Nephron (organoid): ENCODE data around the gene SAMM50.

Source experiments
- H3K27ac Mint-ChIP-seq, 3 experiments: 2 replicates each; pipeline ENCODE4 v1.8.0; 2020; ENCODE audit warnings: mixed read lengths in 3 of 3, mild to moderate bottlenecking in 2 of 3, moderate library complexity in 1 of 3
- H3K27me3 Mint-ChIP-seq: 2 replicates; pipeline ENCODE4 v1.8.0; 2021; ENCODE audit warnings: low read depth, mild to moderate bottlenecking, moderate library complexity, mixed read lengths
- H3K36me3 Mint-ChIP-seq: 2 replicates; pipeline ENCODE4 v1.8.0; 2020; ENCODE audit warnings: low read depth, mixed read lengths
- H3K4me1 Mint-ChIP-seq: 2 replicates; pipeline ENCODE4 v1.8.0; 2020; ENCODE audit warnings: mixed read lengths
- H3K4me3 Mint-ChIP-seq, 3 experiments: 2 replicates each; pipeline ENCODE4 v1.8.0; 2020; ENCODE audit warnings: mild to moderate bottlenecking in 3 of 3, mixed read lengths in 3 of 3, moderate library complexity in 2 of 3
- H3K9me3 Mint-ChIP-seq: 2 replicates; pipeline ENCODE4 v1.8.0; 2020; ENCODE audit warnings: mixed read lengths
- CTCF ChIP-seq, 3 experiments: fragments of 200-600 bp; sonication (generic); IDR thresholded peaks; one replicate each; pipeline ENCODE4 v1.5.0; 2021; ENCODE audit warnings: antibody characterized with exemption in 3 of 3; ENCODE audit not compliant: unreplicated experiment in 3 of 3

SAMM50 gene

GRCh38 chr22:43946384-43946667, 8.9 kb upstream of the SAMM50 start:
- Mint-ChIP-seq H3K4me3 (no peak overlapping the region), H3K9me3 (peaks cover 8% of the 10 kb centered on the region), H3K36me3 (peaks cover 39% of the 10 kb centered on the region), H3K27ac (no peak overlapping the region), H3K4me1 (no peaks in the 10 kb centered on the region), H3K27me3 (no peaks in the 10 kb centered on the region)
- no peak for TF ChIP-seq CTCF (IDR thresholded peaks at IDR 0.05; ENCODE audit: unreplicated experiment in 3 of 3)

- Mint-ChIP-seq H3K36me3 (peaks cover 15% of the 10 kb centered on the region), H3K9me3 (no peaks in the 10 kb centered on the region), H3K4me3 (no peak overlapping the region), H3K27ac (no peak overlapping the region), H3K4me1 (peaks cover 2% of the 10 kb centered on the region), H3K27me3 (no peaks in the 10 kb centered on the region)
- no peak for TF ChIP-seq CTCF (IDR thresholded peaks at IDR 0.05; ENCODE audit: unreplicated experiment in 3 of 3)
Measured at GRCh38 chr22:43948836-43949406, 6.3 kb upstream of the SAMM50 start.

GRCh38 chr22:43951391-43951790, 3.9 kb upstream of the SAMM50 start:
- H3K27me3 Mint-ChIP-seq, result no peaks in the 10 kb centered on the region
- H3K27ac Mint-ChIP-seq, result no peak overlapping the region
- H3K4me1 Mint-ChIP-seq, result peaks cover 19% of the 10 kb centered on the region
- H3K36me3 Mint-ChIP-seq, result peaks cover 4% of the 10 kb centered on the region
- no peaks in the 10 kb centered on the region for H3K9me3 Mint-ChIP-seq
- no peak for TF ChIP-seq CTCF (IDR thresholded peaks at IDR 0.05; ENCODE audit: unreplicated experiment in 3 of 3)
- peak overlapping the region in 1 of 3 experiments; percentile 4 for H3K4me3 Mint-ChIP-seq

GRCh38 chr22:43951966-43952365, 3.3 kb upstream of the SAMM50 start:
- Mint-ChIP-seq H3K9me3 (no peaks in the 10 kb centered on the region), H3K36me3 (peaks cover 4% of the 10 kb centered on the region), H3K4me3 (no peak overlapping the region), H3K27me3 (no peaks in the 10 kb centered on the region), H3K4me1 (peaks cover 24% of the 10 kb centered on the region), H3K27ac (no peak overlapping the region)
- TF ChIP-seq CTCF (IDR thresholded peaks at IDR 0.05; ENCODE audit: unreplicated experiment in 3 of 3), result no peak

GRCh38 chr22:43953988-43954785, 1.1 kb upstream of the SAMM50 start:
- Mint-ChIP-seq H3K36me3 (peaks cover 9% of the 10 kb centered on the region), H3K27me3 (no peaks in the 10 kb centered on the region), H3K27ac (peak overlapping the region; percentile 12 to 95 (median 88)), H3K4me3 (peak overlapping the region; percentile 89 to 97 (median 95)), H3K9me3 (no peaks in the 10 kb centered on the region), H3K4me1 (peaks cover 32% of the 10 kb centered on the region)
- TF ChIP-seq CTCF (IDR thresholded peaks at IDR 0.05; ENCODE audit: unreplicated experiment in 3 of 3), result no peak
